SW 1271 (cell line): ENCODE measurements around the gene PDE3B.
A peak's percentile ranks its signal among the peaks of the same experiment; 100 is the strongest.
"Not testable (repeated sequence)": the region's sequence is repeated elsewhere in the genome, so short reads cannot be mapped to it uniquely, and the experiment has no call there.

Experiments used
- DNase-seq, 2 experiments: peaks; one replicate each; lab custom pipeline; 2025; lab: John Stamatoyannopoulos, UW

The PDE3B gene

DNA sequence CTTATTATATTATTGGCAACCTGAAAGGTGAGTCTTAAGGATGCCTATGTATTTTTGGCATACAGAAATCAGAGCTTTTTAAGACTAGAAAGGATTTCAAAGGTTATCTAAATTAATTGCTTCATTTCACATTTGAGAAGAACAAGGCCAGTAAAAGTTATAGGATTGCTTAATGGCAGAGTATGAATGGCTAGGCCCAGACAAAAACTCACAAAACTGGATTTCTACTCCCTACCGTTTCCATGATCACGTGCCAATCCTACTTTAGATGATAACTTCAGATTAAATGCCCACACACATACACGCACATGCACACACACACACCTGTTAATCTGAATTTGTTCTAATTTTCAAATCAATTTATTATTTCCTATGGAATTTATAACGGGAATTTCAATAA lies 1.8 kb upstream of the PDE3B start:
- DNase-seq = no peak

DNA sequence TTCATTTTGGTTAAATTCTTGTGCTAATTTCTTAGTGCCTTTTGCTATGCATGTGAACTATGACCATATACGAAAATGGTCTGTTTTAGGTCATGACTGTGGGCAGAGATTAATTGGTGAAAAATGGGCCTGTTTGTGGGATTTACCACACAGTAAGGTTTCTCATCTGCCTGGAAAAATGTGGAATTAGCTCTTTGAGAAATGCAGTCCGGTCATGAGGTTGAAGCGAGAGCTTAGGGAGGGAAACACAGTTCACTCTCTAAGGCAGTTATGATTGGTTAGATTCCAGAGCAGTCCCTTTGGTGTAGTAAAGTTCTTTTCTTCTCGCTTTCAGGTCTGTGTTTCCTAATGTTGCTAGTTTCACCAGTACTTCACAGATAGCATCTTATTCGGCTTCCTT lies 1.2 kb upstream of the PDE3B start:
- DNase-seq = no peak

DNA sequence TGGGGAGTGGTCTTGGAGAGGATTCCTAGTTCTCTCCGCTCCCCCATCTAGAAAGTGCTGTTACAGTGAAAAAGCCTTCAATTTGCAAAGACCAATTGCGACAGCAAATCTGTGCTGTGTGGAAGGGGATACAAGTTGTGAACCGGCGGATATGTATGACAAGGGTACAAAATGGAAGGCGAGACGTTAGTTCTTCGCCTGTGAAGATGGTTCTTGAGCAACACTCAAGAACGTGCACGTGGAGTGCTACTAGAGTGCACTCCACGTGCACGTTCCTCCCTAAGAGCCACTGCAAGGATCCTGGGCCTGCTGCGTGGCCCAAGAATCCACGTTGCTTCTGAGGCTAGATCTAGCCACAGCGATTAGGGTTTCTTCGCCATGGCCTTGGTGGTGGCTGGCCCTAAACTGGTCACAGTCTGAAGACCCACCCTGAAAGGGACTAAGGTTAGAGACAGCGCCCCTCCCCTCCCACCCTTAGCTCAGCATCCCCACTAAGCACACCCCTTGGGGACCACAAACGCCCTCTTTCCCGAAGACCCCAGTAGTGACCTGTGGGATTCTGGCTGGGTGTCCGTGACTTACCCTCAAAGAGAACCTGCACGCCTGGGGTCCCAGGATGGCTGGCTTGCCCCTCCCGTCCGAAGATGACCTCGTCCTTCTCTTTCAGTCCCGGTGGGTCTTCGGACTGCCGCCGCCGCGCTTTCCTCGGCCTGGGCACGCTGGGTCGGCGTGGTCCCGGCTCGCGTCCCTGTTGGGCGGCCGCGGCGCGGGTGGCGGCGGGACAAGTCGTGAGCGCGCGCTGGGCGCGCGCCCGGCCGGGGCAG lies 519 bp upstream of the PDE3B start:
- DNase-seq = no peak

DNA sequence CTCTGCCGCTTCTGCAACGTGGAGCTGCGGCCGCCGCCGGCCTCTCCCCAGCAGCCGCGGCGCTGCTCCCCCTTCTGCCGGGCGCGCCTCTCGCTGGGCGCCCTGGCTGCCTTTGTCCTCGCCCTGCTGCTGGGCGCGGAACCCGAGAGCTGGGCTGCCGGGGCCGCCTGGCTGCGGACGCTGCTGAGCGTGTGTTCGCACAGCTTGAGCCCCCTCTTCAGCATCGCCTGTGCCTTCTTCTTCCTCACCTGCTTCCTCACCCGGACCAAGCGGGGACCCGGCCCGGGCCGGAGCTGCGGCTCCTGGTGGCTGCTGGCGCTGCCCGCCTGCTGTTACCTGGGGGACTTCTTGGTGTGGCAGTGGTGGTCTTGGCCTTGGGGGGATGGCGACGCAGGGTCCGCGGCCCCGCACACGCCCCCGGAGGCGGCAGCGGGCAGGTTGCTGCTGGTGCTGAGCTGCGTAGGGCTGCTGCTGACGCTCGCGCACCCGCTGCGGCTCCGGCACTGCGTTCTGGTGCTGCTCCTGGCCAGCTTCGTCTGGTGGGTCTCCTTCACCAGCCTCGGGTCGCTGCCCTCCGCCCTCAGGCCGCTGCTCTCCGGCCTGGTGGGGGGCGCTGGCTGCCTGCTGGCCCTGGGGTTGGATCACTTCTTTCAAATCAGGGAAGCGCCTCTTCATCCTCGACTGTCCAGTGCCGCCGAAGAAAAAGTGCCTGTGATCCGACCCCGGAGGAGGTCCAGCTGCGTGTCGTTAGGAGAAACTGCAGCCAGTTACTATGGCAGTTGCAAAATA lies 816 bp downstream of the PDE3B start:
- peak in 1 of 2 experiments; percentile 42 for DNase-seq

DNA sequence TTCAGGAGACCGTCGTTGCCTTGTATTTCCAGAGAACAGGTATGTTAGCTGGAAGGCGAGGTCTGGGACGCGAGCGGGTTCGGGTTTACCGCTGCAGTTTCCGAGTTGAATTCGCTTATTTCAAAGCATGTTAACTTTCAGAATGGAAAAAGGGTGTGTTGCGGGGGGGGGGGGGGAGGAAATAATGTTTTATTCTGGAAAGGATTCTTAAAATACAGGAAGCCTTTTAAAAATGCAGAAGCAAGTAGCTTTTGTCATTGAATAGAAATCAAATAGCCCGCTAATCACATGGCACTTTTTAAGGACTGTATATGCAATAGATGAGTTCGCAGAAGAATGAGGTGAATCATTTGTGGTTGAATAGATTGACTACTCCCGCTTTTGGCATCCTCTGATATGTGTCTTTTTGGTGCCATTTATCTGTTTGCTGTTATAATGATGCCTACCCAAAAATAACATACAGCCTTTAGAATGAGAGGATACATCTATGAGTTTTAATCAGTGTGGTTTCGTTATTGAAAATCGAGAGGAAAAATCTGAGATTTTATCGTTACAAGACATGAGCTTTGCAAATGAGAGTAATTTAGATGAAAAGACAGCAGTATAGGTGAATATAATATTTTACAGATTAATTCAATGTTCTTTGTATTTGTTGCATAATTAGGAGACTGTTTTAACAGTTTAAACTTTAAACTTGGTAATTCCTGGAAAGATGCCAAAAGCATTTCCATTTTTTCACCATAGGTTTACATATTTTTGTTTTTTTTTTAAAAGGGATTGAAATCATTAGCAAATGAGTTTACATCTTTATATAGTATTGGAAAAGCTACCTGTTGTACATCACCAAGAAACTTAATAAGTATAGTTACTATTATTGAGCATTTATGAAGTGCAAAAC lies 1.7 kb downstream of the PDE3B start:
- DNase-seq = no peak

DNA sequence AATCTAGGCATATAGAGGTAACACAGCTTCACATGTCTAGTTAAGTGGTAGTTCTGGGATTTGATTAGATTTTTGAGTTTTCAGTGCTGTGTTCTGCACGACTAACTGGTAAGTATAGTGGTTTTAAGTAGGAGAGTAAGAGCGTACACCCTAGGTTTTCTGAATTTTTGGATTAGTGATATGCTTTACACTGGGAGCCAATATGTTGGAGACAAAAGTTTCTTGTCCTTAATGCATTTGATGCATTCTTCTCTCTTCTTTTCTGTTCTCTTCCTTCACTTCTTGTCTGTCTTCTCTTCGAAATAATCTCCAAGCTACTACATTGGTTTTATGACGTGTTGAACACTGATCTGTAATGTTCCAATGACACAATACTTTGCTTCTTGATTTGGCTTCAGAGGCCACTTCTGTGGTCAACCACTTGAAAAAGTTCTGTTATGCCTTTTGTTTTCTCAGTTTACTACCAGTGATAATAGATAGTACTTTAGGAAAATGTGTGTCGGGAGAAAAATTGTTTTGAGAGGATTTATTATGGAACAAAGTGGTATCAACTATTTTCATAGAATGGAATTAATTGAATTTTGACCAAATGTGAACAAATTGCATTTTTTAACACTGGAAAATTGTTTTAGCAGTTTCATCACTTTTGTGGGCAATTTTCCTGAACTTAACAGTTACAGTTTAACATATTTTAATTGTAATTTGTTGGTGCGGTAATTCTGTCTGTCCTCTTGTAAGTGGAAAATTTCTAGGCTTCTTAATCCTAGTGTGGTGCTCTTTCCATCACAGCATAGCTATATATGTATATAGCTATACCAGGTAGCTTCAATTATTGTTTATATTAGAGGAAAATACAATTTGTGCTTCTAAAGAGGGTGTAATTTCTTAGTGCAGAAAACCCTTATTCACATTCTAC lies 2.6 kb downstream of the PDE3B start:
- DNase-seq = no peak

DNA sequence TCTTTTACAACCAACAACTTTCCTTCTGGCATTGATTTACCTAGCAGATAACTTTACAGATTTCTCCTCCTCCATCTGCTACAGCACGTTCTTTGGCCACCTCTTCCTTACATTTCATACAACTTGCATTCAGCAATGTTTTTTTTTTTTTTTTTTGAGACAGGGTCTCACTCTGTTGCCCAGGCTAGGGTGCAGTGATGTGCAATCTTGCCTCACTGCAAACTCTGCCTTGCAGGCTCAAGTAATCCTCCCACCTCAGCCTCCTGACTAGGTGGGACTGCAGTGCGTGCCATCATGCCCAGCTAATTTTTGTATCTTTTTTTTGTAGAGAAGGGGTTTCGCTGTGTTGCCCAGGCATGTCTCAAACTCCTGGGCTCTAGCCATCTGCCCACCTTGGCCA lies 6.5 kb downstream of the PDE3B start:
- DNase-seq = no peak

DNA sequence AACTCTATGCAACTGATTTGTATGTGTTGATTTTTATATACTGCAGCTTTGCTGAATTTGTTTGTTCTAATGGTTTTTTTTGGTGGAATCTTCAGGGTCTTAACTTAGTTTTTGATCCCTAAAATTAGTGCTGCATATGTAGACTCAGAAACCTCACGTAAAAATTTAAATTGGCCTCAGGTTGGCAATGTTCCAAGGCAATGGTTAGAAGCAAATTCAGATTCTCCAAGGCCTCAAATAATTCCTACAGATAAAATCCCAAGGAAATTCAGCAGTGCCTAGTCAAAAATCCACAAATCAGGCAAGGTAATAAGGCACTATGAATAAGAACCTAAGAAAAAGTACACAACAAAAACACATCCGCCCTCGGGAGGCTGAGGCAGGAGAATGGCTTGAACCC lies 9.5 kb downstream of the PDE3B start:
- no peak for DNase-seq

DNA sequence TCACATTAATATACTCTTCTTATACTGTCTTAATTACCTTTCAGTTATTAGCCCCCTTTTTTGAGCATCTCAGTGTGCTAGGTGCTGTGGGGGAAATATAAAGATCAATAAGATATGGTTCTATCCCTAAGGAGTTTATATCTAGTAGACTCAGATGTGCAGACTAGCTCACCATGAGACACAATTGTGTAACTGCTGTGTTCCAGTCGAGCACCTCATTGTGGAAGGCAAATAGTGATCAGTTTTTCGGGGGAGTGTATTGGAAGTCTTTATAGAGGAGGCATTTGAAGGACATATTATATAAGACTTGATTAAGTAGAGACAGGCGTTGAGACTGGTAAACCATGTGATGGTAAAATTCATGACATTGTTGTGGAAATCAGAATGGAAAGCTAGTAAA lies 11.8 kb downstream of the PDE3B start:
- DNase-seq = no peak

DNA sequence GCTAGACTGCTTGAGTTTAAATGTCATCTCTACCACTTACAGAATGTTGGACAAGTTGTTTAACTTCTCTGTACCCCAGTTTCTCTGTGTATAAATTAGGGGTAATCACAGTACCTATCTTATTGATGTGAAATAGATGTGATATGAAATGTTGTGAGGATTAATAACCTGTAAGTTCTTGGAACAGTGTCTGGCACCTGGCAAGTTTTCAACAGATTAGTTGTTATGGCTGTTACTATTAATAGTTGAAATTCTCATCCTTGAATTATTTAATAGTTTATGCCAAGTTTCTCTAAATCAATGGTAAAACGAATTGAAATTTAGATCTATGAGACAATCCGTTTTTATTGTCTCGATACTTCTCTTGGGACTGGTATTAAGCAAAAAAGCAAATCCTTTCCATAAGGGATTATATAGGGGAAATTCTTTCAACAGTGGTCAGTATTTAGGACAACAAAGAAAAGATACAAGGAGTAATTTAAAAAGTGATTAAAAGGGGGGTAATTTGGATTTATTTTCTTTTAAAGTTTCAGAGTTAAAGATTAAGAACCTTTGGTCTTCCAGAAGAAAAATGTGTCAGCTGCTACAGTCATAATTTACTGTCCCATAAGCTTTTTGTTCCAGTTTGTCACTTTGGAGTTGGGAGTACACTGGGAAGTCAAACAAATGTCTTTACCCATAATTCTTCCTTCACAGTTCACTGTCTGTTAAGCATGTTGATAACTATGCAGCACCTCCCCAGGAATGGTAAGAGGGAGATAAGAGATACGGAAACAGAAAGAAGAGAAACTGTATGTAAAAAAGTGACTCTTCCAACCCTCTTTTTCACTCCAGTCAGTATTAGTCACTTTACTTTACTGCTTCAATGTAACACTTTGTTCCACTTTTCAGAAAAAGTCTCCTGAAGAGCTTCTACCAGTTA lies 13.2 kb downstream of the PDE3B start:
- no peak for DNase-seq

DNA sequence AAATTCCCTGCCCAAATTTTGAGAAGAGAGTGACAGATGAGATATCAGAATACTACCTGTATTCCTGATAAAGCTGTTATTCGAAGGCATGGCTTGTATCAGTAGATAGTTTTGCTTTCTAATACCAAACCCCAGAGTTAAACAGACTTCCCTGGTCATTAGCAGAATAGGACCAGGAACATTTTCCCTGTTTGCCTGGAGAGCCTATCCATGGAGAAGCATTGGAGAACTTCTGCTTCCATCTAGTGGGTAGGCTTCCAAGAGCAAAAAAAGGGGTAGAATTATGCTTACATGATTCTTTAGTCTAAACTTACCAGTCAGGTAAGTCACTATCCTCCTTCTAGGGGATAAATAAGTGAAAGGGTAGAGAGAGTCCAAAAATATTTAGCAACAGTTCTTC lies 14.2 kb downstream of the PDE3B start:
- no peak for DNase-seq

DNA sequence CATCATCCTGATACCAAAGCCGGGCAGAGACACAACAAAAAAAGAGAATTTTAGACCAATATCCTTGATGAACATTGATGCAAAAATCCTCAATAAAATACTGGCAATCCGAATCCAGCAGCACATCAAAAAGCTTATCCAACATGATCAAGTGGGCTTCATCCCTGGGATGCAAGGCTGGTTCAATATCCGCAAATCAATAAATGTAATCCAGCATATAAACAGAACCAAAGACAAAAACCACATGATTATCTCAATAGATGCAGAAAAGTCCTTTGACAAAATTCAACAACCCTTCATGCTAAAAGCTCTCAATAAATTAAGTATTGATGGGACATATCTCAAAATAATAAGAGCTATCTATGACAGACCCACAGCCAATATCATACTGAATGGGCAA lies 21.3 kb downstream of the PDE3B start:
- DNase-seq = not testable (repeated sequence)

DNA sequence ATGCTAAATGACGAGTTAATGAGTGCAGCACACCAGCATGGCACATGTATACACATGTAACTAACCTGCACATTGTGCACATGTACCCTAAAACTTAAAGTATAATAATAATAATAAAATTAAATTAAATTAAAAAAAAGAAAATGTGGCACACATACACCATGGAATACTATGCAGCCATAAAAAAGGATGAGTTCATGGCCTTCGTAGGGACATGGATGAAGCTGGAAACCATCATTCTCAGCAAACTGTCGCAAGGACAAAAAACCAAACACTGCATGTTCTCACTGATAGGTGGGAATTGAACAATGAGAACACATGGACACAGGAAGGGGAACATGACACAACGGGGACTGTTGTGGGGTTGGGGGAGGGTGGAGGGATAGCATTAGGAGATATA lies 23.7 kb downstream of the PDE3B start:
- DNase-seq = not testable (repeated sequence)

DNA sequence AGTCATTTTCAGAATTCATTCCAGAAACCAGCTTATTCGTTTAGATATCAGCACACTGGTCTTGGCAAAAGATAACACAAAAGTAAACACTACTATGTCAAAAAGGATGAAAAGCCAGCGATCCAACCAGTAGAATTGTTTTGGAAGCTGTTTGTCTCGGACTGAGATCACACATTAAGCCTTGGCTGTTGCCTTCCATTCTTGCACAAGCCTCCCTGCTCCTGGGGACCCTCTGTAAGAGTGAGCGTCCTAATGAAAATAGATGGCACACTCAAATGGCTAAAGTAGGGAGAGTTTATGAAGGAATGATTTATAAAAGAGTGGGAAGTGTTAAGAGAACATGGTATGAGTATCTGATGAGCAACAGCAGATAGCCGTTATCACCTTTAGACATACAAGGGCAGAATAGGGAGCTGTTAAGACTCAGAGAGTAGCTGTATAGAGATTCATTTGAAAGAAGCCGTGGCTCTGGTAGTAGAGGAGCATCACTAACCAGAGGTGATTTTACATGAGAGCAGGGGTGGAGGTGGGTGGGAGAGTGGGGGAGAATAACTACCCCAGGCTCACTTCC lies 25.2 kb downstream of the PDE3B start:
- DNase-seq = no peak

DNA sequence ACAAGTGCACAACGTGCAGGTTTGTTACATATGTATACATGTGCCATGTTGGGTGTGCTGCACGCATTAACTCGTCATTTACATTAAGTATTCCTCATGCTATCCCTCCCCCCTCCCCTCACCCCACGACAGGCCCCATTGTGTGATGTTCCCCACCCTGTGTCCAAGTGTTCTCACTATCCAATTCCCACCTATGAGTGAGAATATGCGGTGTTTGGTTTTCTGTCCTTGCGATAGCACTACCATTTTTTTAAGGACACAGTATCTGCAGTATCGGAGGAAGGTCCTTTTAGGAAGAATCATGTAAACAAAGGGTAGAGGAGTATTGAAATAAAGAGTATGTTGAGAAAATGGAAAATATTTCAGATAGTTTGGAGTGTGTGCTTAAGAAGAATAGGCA lies 25.9 kb downstream of the PDE3B start:
- DNase-seq = no peak

DNA sequence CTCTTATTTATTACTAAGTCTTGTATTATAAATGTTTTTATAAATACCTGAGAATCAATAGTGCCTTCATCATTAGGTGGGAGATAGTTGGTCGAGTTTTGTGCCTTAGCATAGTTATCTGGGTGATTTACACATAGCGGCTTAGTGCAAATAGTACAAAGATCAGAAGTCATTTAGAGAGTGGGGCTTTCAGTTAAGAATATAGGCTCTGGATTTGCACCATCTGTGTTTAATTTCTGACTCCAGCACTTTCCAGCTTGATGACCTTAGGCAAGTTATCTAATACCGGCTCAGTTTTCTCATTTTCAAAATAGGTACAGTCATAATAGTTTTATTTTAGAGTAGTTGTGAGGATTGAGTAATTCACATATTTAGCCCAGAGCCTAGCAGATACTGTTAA lies 26.4 kb downstream of the PDE3B start:
- no peak for DNase-seq

DNA sequence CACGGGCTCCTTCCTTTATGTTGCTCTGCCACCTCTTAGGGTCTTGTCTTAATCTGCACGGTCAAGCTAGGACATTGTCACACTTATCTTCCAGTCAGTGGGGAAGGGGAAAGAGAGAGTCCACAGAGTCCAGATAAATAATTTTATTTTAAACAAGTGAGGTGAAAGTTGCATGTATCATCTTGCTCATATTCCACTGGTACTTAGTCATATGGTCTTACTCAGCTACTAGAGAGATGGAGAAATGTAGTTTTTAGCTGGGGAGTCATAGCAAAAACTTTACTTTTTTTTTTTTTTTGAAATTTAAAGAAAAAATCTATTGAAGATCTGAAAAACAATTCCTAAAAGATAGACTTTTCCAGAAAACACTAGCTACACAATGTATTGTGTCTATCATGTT lies 29.0 kb downstream of the PDE3B start:
- no peak for DNase-seq

DNA sequence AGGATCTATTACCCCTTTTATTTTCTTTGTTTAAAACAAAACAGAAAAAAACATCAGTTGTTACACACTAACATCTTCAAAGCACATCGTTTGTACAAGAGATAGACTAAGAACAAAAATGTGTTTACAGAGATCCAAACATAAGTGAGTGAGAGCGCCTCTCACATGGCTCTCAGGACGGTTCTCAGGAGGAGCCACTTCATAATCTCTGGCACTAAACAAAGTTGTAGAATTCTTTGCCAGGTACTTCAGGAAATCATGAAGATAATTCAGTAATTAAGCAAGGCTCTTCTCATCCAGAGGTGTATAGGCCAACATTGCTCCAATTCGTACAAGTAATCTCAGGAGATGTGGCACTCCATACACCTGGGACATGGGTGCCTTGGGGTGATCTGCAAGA lies 29.8 kb downstream of the PDE3B start:
- no peak for DNase-seq

DNA sequence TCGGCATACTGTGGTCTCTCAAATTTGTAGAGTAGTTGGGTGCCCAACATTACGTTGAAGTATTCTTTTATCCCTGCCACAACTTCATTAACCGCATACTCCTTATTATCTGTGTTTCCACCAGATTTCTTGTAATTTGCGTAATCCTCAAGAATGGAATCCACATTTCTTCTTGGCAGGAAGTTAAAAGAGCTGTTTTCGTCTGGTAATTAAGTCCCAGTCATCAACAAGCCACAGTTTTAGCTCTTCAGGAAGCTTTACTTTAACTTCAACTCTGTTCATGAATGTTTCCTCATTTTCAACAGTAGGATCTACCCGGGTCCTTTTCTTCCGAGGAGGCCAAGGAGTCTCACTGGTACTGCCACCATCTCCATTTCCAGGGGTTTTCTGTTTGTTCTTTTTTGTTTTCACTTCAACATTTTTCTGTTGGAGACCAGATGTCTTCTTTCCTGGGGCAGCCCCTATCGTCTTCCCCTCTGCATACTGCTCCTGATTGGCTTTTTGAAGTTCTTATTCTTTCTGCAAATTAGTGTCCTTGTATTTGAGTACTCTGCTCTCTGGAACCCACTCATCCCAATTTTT lies 30.3 kb downstream of the PDE3B start:
- no peak for DNase-seq

DNA sequence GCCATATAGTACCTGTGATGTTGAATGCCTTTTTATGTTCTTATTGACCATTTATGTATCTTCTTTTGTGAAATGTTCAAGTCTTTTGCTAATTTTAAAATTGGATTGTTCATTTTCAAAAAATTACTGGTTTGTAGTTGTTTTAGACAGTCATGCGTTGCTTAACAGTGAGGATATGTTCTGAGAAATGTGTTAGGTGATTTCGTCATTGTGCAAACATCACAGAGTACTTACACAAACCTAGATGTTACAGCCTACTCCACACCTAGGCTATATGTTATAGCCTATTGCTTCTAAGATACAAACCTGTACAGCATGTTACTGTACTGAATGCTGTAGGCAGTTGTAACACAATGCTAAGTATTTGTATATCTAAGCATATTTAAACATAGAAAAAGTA lies 32.5 kb downstream of the PDE3B start:
- no peak for DNase-seq
